HG03039 (cell line): Measurements from ENCODE around the gene ATP6V0D1.
"Not testable (repeated sequence)": the region's sequence is repeated elsewhere in the genome, so short reads cannot be mapped to it uniquely, and the experiment has no call there.

ENCODE experiments used
- ATAC-seq: cut with Tn5 transposase; IDR thresholded peaks from one replicate; pipeline ENCODE4 v1.9.1; 2021; ENCODE audit warnings: mild to moderate bottlenecking, moderate library complexity; ENCODE audit not compliant: unreplicated experiment

ATP6V0D1 gene

DNA sequence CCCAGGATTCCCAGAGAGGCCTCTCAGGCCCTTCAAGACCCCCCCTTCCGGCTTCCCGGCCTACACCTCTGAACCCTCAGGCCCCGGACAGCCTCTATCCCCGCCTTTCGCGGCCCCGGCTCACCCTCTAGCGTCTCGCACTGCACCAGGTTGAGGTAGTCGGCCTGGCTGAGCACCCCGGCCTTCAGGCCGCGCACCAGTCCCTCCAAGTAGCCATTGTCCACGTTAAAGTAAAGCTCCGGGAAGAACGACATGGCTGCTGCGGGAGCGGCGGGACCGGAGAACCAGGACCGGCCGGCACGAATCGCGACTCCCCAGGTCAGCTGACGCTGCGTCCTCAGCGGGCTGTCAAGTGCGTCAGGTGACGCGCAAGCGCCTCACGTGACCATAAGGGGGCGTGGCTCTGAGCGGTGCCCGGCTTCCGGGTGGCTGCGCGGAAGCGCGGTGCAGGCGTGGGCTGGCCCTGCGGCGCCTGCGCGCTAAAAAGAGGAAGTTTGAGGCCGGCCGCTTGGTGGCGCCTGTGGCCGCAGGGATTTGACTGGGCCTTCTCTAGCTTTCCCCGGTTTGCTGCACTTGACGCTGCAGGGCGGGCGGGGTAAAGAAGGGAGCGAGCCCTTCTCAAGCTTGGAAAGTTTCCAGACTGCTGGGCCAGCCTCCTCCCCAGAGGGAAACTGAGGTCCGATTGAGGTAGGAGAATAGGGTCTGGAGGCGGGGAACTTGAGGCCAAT, at the start of gene ATP6V0D1:
Gene ATP6V0D1, minus strand, starts transcription at position 325 of the 728 bp plus-strand sequence. Its CDS starts 71 bp downstream, at position 254.
- ATAC-seq: peak; percentile 95

DNA sequence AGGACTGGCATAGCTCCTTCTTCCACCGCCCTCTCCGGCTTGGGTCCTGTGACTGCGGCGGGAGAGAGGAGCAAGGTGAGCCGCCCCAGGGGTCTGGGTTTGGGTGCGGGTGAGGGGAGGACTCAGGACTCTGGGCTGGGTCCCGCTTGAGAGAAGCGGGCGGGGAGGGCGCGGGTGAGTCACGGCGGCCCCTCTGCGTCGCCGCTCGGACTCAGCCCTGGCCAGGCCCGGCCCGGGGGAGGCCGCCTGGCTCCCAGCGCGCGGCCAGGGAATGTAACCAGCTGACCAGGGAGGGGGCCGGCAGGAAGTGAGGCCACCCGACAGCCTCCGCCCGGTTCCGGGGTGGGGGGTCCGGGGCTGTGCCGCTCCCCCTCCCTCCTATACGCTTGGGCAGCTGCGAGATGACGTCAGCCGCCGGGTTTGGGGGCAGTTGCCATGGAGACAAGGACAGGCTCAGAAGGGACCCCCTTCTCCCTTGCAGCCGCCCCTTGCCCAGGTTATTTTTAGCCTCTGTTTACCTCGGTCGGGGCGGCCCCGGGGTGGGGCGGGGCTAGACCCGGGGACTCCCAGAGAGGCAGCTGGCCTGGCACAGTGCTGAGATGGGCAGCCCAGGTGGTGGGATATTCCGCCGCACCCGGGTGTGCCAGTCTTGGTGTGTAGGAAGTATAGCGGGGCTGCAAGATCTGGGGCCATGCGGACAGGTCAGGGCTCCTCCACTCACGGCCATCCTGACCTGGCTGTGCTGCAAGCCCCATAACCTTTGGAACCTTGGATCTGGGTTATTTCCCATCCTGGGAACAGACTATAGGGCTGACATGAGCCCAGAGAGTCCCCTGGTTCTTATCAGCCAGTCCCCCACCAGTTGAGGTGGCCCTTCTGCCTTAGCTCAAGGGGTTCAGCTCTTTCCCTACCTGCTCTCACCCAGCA, 49.3 kb upstream of the ATP6V0D1 start:
- no peak for ATAC-seq

DNA sequence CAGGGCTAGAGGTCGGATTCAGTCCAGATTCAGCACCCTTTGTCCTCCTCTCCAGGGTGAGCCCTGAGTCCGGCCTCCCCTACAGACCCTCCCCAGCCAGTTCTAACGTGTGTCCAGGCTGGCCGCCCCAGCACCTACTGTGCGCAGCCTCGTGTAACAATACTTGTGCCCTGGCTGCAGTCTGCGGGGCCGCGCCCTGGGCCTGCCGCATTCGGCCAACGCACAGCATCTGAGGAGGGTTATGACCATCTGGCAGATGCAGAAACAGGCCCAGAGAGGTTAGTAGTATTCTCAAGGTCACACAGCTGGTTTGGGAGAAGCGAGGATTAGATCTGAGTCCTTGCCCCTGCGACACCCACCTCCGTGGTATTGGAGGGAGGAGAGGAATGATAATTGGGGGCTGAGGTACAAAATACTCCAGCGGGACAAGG, 48.6 kb upstream of the ATP6V0D1 start:
- ATAC-seq: no peak

DNA sequence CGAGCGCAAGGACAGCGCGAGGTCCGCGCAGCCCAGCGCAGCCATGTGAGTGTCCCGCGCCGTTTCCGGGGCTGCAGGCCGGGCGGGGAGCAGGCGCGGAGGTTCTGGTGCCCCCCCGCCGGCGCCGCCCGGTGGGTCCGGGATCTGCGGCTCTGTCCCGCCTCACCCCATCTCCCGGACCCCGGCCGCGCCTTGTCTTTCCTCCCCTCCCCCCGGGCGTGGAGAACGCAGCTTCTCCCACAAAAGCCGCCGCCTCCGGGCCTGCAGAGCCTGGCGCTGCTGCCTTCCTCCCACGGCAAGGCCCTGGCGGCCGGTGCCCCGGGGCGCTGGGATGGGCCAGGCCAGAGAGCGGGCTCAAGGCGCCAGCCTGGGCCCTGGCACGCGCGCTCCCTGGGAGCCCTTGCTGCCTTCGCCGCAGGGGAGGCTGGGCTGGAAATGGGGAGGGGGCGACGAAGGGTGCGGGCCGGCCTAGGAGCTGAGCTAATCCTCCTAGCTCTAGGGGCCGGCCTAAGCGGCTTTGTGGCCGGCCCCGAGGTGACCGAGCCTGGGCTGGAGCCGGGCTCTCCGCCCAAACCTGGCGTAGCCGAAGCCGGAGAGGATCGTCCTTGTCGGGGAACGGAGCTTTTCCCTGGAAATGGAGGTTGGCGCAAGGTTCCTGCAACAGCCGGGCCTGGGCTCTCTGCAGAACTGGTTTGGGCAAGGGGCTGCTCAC, 48.1 kb upstream of the ATP6V0D1 start:
- no peak for ATAC-seq

DNA sequence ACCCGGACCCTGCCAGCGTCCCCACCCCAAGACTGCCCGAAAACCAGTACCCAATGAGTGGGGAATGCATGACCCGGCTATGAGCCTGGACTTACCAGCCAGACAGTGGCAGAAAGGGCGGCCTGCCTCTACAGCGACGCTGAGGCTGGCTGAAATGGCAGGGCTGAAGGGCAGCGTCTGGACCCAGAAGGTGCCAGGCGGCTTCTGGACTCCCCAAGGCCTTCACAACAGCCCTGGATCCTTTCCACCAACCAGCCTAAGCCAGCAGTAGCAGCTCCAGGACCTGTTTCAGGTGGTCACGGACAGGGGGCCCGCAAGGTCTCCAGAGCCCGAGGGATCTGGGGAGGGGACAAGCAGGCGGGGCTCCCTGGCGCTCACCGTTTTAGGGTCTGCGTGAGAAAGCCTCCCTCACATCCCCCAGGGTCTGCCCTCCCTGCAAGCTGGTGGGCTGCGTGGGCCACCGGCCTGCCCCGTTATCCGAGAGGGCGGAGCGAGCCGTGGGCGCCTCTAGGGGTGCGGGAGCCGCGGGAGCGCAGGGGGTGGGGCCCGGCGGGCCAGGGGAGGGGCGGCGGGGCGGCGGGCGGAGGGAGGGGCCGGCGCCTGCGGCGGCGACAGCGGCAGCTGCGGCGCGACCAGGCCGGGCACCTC, 47.4 kb upstream of the ATP6V0D1 start, which contains the start of gene RIPOR1:
Gene RIPOR1, plus strand, starts transcription at position 608 of the 648 bp plus-strand sequence. CDS start 9,618 bp downstream, outside the sequence.
- no peak for ATAC-seq

DNA sequence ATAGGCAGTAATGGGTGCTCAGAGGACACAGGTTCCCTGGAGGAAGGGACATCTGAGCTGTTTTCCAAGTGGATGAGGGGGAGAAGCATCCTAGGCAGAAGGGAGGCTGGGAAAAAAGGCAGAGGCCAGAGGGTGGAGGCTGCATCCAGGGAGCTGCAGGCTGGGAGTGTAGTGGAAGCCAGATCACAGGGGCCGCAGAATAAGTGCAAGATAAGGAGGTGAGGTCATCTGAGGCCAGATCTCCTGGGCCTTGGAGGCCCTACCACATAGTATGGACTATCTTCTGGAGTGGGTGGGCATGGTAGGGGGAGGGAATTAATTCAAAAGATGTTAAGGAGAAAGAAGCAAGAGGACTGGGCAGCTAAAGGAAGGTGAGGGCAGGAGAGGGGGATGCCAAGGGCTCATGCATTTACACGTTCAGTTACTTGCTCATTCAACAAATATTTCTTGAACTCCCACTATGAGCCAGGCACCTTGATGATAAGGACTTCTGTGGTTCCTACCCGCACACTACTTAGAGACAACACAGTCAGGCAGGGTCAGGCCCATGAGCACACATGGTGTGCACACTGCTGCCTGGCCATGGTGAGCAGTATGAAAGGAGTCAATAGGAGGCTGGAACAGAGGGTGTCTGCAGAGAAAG, 45.3 kb upstream of the ATP6V0D1 start:
- ATAC-seq: no peak

DNA sequence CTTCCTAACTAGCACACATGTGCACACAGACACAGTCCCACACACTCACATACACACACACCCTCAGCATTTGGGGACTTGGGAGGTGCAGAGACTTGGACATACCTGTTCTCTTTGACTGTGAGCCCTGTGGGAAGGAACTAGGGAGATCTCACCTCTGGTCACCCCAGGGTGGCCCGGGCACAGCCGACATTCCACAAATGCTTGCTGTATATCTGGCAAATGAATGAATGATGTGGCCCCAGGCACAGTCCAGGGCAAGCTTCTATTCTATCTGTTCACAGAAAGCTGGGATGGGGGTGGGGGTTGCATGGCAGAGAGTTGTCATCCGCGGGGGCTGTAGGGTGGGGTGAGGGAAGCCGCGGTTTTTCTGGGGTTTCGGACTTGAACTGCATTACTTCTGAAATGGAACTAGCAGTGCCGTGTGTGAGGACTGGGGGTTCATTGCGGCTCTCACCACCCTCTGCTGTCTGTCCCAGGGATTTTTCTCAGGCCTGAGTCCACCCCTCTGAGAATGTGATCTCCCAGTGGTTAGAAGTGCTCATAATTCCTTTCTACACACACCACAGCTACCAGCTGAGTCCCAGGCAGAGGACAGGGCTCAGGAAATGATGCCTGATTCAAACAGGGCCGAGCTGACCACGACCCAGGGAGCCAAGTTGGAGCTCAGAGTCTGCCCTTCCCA, 44.4 kb upstream of the ATP6V0D1 start:
- no peak for ATAC-seq

DNA sequence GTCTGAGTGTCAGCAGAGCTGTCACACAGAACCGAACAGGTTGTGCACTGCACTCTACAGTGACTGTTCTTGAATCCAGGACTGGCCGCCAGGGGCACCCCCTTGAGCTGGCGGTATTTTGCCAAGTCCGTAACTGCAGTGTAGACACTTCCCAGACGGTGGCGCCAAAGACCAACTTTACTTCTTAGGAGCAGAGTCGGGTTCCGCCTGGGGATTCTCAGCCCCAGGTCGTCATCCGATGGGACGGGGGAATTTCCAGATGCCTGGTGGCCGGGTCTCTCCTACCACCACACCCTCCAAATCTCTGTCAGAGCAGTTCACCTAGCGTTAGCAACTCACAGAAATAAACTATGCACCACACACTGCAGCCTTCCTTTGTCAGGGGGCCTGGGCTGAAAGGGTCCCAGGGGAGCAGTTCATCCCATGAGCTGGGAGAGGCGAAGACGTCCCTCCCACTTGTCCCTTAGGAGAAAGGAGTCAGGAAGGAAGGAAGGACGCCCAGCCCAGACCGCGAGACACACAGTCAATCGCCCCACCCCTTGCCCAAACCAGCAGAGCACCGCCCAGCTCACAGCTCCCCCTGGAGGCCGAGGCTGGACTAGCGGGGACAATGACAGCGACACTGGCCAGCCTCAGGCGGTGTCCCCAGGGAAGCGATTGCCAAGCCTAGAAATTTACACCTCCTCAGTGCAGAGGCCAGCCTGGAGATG, 40.3 kb upstream of the ATP6V0D1 start:
- ATAC-seq: peak; percentile 68

DNA sequence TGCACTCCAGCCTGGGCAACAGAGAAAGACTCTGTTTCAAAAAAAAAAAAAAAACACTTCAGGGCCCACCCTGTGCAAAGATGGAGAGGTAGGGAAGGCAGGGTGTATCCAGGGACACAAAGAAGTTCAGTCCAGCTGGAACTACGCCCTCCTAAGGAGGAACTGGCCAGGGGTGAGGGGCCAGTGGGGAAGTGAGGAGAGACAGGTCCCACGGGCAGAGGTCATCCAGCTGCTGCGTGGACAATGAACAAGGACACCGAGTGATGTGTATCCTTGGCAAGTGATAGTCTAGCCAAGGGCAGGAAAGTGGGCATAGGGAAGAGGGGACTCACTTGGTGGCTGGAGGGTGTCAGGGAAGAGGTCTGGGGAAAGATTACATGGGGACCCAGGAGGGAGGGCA, 38.3 kb upstream of the ATP6V0D1 start:
- no peak for ATAC-seq

DNA sequence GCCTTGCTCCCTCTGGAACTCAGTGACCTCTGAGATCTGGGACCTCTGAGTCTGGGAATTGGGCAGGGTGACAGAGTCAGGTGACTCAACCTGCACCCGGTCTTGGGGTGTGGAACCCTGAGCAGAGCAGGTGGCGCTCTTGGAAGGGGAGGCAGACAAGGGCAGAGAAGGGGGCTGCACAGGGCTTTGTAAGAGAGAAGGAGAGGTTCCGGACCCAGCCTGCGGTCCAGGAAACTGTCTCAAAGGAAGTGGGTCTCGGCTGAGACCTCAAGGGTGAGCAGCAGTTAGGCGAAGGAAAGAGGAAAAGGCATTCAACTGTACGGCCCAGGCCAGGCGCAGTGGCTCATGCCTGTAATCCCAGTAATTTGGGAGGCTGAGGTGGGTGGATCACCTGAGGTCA, 37.7 kb upstream of the ATP6V0D1 start:
- ATAC-seq: no peak

DNA sequence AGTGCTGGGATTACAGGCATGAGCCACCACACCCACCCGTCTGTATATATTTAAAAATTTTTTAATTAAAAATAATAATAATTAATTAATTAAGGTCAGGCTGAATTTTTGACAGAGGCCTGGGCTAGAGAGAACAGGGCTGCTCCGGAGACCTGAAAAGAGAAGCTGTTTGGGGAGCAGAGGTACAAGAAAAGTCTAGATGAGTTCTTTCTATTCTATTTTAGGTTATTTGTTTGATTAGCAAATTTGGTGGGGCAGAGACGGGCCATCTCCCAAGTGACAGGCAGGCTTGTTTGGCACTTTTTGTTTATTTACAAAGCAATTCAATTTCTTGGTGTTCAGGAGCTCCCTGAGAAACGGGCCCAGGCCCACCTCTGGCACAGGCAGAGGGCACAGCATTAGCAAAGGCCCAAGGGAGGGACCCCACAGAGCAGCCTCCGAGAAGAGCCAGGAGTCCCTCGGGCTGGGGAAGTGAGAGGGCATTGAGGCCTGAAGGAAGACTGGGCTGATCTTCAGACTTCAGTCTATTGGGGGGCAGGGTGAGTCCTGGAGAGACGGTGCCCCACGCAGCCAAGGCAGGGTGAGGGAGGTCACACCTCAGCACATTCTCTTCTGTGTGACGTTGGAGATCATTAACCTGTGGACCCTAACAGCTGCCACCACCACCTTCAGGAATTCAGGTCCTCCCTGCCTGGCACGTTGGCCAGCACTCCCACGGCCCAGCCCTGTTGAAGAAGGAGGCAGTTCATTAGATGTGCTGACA, 36.9 kb upstream of the ATP6V0D1 start:
- no peak for ATAC-seq

DNA sequence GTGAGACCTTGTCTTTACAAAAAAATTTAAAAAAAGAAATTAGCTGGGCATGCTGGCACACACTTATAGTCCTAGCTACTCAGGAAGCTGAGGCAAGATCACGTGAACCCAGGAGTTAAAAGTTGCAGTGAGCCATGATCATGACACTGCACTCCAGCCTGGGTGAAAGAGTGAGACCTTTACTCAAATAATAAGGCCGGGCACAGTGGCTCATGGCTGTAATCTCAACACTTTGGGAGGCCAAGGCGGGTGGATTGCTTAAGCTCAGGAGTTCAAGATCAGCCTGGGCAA, 36.1 kb upstream of the ATP6V0D1 start:
- ATAC-seq: no peak

DNA sequence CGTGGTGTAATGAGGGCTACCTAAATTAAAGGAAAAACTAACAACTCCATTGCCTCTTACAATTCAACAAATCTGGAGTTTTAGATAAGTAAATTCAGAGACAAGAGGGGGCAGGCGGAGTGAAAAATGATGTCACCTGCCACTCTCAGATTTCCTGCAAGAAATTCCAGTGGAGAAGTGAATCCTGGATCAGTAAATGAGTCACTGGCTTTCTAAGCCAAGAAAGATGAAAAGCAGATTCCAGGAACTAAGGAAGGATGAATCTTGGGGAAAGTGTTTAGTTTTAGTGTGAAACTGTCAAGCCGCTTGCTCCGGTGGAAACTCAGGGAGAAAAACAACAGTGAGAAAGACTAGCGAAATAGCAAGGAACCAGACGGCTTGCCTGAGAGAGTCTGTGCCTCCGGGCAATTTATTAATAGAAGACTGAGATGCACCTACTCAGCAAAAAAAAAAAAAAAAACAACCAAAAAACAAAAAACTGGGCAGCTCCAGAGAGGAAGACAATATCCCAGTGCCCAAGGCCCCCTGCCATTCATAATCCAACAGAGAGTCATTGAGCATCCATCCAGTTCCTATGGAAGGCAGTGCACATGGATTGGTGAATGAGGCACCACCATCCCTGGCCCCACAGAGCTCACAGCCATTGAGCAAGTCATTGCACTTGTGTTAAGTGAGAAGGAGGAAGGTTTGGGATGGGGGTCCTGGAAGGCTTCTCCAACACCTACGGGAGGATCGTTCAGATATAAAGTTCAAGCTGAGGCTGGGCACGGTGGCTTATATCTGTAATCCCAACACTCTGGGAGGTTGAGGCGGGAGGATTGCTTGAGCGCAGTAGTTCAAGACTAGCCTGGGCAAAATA, 35.6 kb upstream of the ATP6V0D1 start:
- no peak for ATAC-seq

DNA sequence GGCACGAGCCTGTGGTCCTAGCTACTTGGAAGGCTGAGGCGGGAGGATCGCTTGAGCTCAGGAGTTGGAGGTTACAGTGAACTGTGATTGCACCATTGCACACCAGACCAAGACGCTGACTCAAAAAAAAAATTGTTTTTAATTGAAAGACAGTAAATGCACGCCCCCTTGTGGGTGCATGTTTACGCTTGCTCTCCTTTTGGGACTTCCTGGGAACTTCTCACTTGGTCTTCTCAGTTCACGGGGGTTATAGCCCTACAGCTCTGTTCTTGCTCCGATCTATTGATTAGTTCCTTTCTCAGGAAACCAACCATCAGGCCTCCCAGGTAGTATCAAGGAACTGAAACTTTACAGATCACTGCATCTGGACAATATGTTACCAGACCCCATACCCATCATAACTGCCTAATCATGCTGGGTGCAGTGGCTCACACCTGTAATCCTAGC, 33.4 kb upstream of the ATP6V0D1 start:
- no peak for ATAC-seq

DNA sequence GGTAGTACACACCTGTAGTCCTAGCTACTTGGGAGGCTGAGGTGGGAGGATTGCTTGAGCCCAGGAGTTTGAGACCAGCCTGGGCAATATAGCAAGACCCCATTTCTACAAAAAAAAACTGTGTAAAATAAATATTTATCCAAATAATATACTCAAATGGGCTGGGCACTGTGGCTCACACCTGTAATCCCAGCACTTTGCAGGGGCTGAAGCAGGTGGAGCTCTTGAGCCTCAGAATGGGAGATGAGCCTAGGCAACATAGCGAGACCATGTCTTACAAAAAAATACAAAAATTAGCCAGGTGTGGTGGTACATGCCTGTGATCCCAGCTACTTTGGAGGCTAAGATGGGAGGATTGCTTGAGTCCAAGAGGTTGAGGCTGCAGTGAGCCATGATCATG, 32.9 kb upstream of the ATP6V0D1 start:
- ATAC-seq: not testable (repeated sequence)

DNA sequence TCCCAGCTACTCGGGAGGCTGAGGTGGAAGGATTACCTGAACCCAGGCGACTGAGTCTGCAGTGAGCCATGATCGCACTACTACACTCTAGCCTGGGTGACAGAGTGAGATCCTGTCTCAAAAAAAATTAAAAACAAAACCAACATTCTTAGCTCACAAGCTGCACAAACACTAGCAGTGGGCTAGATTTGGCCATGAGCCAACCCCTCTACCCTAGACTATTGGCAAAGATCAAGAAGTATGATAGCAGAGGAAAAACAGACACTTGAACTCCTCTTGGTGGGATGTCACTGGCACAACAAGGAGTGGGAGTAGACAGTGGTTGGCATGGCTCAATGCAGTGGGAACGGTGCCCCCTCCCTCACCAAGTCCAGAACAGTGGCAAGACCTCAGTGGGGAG, 28.1 kb upstream of the ATP6V0D1 start:
- ATAC-seq: no peak

DNA sequence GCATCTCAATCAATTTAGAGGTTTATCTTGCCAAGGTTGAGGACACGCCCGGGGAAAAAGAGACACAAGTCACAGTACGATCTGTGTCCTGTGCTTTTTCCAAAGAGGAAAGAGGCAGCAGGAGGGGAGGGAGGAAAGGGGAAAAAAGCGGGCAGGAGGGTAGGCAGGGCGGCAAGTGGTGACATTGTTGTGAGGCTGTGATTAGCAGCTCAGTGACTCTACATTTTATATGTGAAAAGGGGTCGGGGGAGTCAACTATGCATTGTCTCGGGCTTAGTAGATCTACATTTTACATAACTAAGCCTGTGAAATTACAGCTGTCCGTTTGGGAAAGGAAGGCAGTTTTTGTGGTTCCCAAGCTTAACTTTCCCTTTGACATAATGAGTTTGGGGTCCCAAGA, 25.5 kb upstream of the ATP6V0D1 start:
- ATAC-seq: no peak
